ENCODE results near the gene KLHDC4. TPM values are rescaled to one million over a fixed set of nuclear protein-coding genes. Genes with fewer than 3 reads are reported as not detected.

The KLHDC4 gene
- total and polyA plus RNA-seq, 7 donors, result 12.7 to 71.0 (median 25.5) TPM

- 84 to 90% methylated on average over 14 of the region's 14 CpGs for WGBS, 2 donors
- DNase-seq, result no peak
- TF ChIP-seq, protein P1, sequence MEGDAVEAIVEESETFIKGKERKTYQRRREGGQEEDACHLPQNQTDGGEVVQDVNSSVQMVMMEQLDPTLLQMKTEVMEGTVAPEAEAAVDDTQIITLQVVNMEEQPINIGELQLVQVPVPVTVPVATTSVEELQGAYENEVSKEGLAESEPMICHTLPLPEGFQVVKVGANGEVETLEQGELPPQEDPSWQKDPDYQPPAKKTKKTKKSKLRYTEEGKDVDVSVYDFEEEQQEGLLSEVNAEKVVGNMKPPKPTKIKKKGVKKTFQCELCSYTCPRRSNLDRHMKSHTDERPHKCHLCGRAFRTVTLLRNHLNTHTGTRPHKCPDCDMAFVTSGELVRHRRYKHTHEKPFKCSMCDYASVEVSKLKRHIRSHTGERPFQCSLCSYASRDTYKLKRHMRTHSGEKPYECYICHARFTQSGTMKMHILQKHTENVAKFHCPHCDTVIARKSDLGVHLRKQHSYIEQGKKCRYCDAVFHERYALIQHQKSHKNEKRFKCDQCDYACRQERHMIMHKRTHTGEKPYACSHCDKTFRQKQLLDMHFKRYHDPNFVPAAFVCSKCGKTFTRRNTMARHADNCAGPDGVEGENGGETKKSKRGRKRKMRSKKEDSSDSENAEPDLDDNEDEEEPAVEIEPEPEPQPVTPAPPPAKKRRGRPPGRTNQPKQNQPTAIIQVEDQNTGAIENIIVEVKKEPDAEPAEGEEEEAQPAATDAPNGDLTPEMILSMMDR (IDR thresholded peaks at IDR 0.05), result no peak
- TF ChIP-seq POLR2AphosphoS5 (IDR thresholded peaks at IDR 0.05), result no peak
- TF ChIP-seq POLR2A (IDR thresholded peaks at IDR 0.05), result no peak
- TF ChIP-seq EP300 (IDR thresholded peaks at IDR 0.05), result no peak
- intact Hi-C loops (cut with DNase I), result loop anchor here (5.0 kb wide), 1 partner anchor 58 kb away; no protein-coding TSS in a partner anchor
- H3K27ac ChIP-seq, result no peak overlapping the region
- H3K36me3 ChIP-seq, result no peaks in the 10 kb centered on the region
- H3K4me3 ChIP-seq, result no peak overlapping the region
- H3K4me1 ChIP-seq, result peaks cover 0 to 20% (median 9%) of the 10 kb centered on the region in 4 donors
- no peaks in the 10 kb centered on the region for H3K27me3 ChIP-seq
- H3K9me3 ChIP-seq, result no peaks in the 10 kb centered on the region
Measured at GRCh38 chr16:87794485-87795078, 28.8 kb upstream of the KLHDC4 start.

DNA sequence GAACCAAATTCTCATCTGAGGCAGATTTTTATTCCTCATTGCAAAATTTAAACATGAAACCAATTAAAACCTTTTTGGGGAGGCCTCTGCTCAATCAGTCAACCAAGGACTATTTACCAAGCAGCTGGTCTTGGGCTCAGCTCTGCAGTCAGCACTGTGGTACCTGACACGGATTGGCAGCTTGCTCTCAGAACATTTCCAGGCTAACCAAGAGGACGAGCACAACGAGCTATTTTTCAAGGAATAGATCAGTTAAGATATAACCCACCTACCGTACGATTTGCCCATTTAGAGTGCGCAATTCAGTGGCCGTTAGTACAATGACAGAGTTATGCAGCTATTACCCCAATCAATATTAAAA is 26.4 kb upstream of the KLHDC4 start:
- Histone ChIP-seq H3K27me3 (no peaks in the 10 kb centered on the region), H3K9me3 (no peaks in the 10 kb centered on the region), H3K27ac (peak overlapping the region in 3 of 4 donors; percentile 67 to 90 (median 83)), H3K36me3 (no peaks in the 10 kb centered on the region), H3K4me1 (peaks cover 0 to 41% (median 11%) of the 10 kb centered on the region in 4 donors), H3K4me3 (no peak overlapping the region)
- no peak for TF ChIP-seq EP300 (IDR thresholded peaks at IDR 0.05)
- TF ChIP-seq, protein P1 (IDR thresholded peaks at IDR 0.05), result no peak
- no peak for TF ChIP-seq POLR2A (IDR thresholded peaks at IDR 0.05)
- no peak for TF ChIP-seq POLR2AphosphoS5 (IDR thresholded peaks at IDR 0.05)
- 92 to 93% methylated on average over 7 of the region's 7 CpGs for WGBS, 2 donors
- intact Hi-C loops (cut with DNase I), result loop anchor here (5.0 kb wide), 1 partner anchor 60 kb away; no protein-coding TSS in a partner anchor
- no peak for DNase-seq

DNA sequence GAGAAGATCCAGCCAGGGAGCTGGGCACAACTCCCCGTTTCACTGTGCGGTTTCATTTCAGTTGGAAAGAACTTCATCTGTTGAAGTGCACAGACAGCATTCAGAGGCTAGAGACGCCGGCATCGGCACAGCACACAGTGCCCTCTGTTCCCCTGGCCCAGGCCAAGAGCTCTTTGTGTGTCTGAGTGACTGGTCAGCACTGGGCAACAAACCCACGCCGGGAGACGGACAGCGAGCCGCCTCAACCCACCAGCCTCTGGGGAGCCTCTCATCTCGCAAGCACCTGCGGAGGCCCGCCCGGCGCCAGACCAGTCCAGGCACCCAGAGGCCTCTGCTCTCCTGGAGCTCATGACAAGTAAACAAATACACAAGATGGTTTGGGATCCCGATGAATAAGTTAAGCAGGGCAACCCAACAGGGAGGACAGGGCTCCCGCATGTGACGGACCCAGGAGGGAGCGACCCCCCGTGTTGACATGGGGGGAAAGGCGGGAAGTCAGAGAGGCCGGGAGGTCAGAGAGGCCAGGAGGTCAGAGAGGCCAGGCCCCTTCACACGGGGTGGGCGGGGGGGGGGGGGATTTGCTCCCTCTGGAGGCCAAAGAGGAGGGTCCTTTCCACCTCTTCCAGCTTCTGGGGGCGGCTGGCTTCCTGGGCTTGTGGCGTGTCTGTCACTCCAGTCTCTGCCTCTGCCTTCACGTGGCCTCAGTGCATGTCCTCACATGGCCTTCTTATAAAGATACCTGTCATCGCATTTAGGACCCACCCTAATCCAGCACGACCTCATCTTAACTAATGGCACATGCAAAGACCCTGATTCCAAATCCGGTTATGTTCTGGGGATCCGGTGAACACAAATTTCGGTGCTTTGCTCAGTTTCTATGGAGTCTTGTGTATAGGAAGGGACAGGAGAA is 25.8 kb upstream of the KLHDC4 start:
- H3K27ac ChIP-seq, result peak overlapping the region; percentile 67 to 90 (median 76)
- intact Hi-C loops (cut with DNase I), result loop anchor here (5.0 kb wide), 1 partner anchor 61 kb away; no protein-coding TSS in a partner anchor
- 84 to 87% methylated on average over 32 of the region's 32 CpGs for WGBS, 2 donors
- H3K4me3 ChIP-seq, result no peak overlapping the region
- H3K36me3 ChIP-seq, result no peaks in the 10 kb centered on the region
- no peak for DNase-seq
- no peaks in the 10 kb centered on the region for H3K9me3 ChIP-seq
- no peak for TF ChIP-seq POLR2A (IDR thresholded peaks at IDR 0.05)
- TF ChIP-seq, protein P1 (IDR thresholded peaks at IDR 0.05), result no peak
- no peak for TF ChIP-seq POLR2AphosphoS5 (IDR thresholded peaks at IDR 0.05)
- no peak for TF ChIP-seq EP300 (IDR thresholded peaks at IDR 0.05)
- no peaks in the 10 kb centered on the region for H3K27me3 ChIP-seq
- peaks cover 0 to 42% (median 11%) of the 10 kb centered on the region in 4 donors for H3K4me1 ChIP-seq

- 84 to 88% methylated on average over 17 of the region's 17 CpGs for WGBS, 2 donors
- no peaks in the 10 kb centered on the region for H3K27me3 ChIP-seq
- H3K4me3 ChIP-seq, result no peak overlapping the region
- peak; percentile 94 for DNase-seq
- TF ChIP-seq EP300 (IDR thresholded peaks at IDR 0.05), result peak in 2 of 4 donors; percentile 78 to 81
- peak; percentile 38 to 74 (median 54) for TF ChIP-seq POLR2AphosphoS5 (IDR thresholded peaks at IDR 0.05)
- TF ChIP-seq POLR2A (IDR thresholded peaks at IDR 0.05), result no peak
- TF ChIP-seq, protein P1 (IDR thresholded peaks at IDR 0.05), result no peak
- H3K27ac ChIP-seq, result peak overlapping the region; percentile 67 to 90 (median 76)
- no peaks in the 10 kb centered on the region for H3K9me3 ChIP-seq
- no peaks in the 10 kb centered on the region for H3K36me3 ChIP-seq
- intact Hi-C loops (cut with DNase I), result loop anchor here (5.0 kb wide), 1 partner anchor 62 kb away; no protein-coding TSS in a partner anchor
- H3K4me1 ChIP-seq, result peaks cover 0 to 42% (median 11%) of the 10 kb centered on the region in 4 donors
Measured at GRCh38 chr16:87790292-87791100, 24.7 kb upstream of the KLHDC4 start.
